Spinal cord (tissue), 10 donors: ENCODE results near the gene ERGIC3. TPM values are rescaled to one million over a fixed set of nuclear protein-coding genes. Genes with fewer than 3 reads are reported as not detected.

ENCODE experiments used
- DNase-seq, 6 donors: peaks; one replicate each; pipeline versions ENCODE4 v3.0.0 to v3.0.0-alpha.2; 2013 to 2015; ENCODE audit warnings: low spot score in 6 of 6, low read depth in 4 of 6
- H3K27ac ChIP-seq: one replicate; pipeline ENCODE4 v1.5.1; 2013; ENCODE audit warnings: low read depth, low read length, control low read depth
- H3K27me3 ChIP-seq: one replicate; pipeline ENCODE4 v1.6.1; 2013; ENCODE audit warnings: low read length; ENCODE audit not compliant: control insufficient read depth, insufficient read depth
- H3K36me3 ChIP-seq: one replicate; pipeline ENCODE4 v1.6.1; 2013; ENCODE audit warnings: low read length; ENCODE audit not compliant: control insufficient read depth, insufficient read depth
- H3K4me1 ChIP-seq: one replicate; pipeline ENCODE4 v1.6.1; 2013; ENCODE audit warnings: low read length; ENCODE audit not compliant: control insufficient read depth, insufficient read depth
- H3K4me3 ChIP-seq: one replicate; pipeline ENCODE4 v1.5.1; 2013; ENCODE audit warnings: low read depth, low read length, control low read depth
- H3K9me3 ChIP-seq: one replicate; pipeline ENCODE4 v1.6.1; 2013; ENCODE audit warnings: low read length; ENCODE audit not compliant: control insufficient read depth, insufficient read depth
- WGBS: methylation state at CpG from one replicate; pipeline ENCODE4 v1.1.5; 2013; ENCODE audit warnings: missing lambda C conversion rate; ENCODE audit not compliant: insufficient coverage; 5-methylcytosine and 5-hydroxymethylcytosine counted together
- polyA plus RNA-seq, 2 donors: library from polyadenylated mRNA; unstranded; fragments of 120-200 nt; gene quantifications; one replicate each; pipeline ENCODE4 v1.2.1, GENCODE V29; 2013; ENCODE audit not compliant: insufficient read length in 2 of 2
- total RNA-seq, 2 donors: library from RNA; depleted of rRNA in 1 of 2; stranded (reverse); fragments of 120-200 nt in 1 of 2; fragments of >200 nt in 1 of 2; gene quantifications; one replicate each; pipeline versions ENCODE4 v1.2.3 to v1.2.4, GENCODE V29; 2013 to 2014
- donor health status: healthy.

ERGIC3 gene
- total and polyA plus RNA-seq, 4 donors: 197 to 336 (median 276) TPM

- WGBS: 62% methylated on average over 16 of the region's 16 CpGs
- H3K9me3 ChIP-seq: no peaks in the 10 kb centered on the region
- peak in 1 of 6 donors; percentile 49 for DNase-seq
- H3K4me1 ChIP-seq: peaks cover 11% of the 10 kb centered on the region
- H3K27ac ChIP-seq: no peak overlapping the region
- no peak overlapping the region for H3K4me3 ChIP-seq
- H3K36me3 ChIP-seq: peaks cover 83% of the 10 kb centered on the region
- no peaks in the 10 kb centered on the region for H3K27me3 ChIP-seq
These were observed 37.9 kb upstream of the ERGIC3 start for GRCh38 chr20:35503841-35504561.

GRCh38 chr20:35504751-35505150, 37.1 kb upstream of the ERGIC3 start:
- H3K36me3 ChIP-seq: peaks cover 85% of the 10 kb centered on the region
- no peaks in the 10 kb centered on the region for H3K9me3 ChIP-seq
- H3K27ac ChIP-seq: no peak overlapping the region
- no peak overlapping the region for H3K4me3 ChIP-seq
- peaks cover 11% of the 10 kb centered on the region for H3K4me1 ChIP-seq
- WGBS: 95% methylated on average over 5 of the region's 5 CpGs
- DNase-seq: no peak
- no peaks in the 10 kb centered on the region for H3K27me3 ChIP-seq

- WGBS: 90% methylated on average over 2 of the region's 3 CpGs
- Histone ChIP-seq H3K27ac (no peak overlapping the region), H3K36me3 (peaks cover 87% of the 10 kb centered on the region), H3K27me3 (no peaks in the 10 kb centered on the region), H3K9me3 (no peaks in the 10 kb centered on the region), H3K4me3 (no peak overlapping the region), H3K4me1 (peaks cover 11% of the 10 kb centered on the region)
- DNase-seq: no peak
These were observed 35.7 kb upstream of the ERGIC3 start for GRCh38 chr20:35506179-35506578.

GRCh38 chr20:35506872-35507638, 34.8 kb upstream of the ERGIC3 start:
- no peaks in the 10 kb centered on the region for H3K27me3 ChIP-seq
- no peak overlapping the region for H3K27ac ChIP-seq
- no peaks in the 10 kb centered on the region for H3K9me3 ChIP-seq
- DNase-seq: no peak
- 97% methylated on average over 5 of the region's 6 CpGs for WGBS
- peaks cover 83% of the 10 kb centered on the region for H3K36me3 ChIP-seq
- peaks cover 11% of the 10 kb centered on the region for H3K4me1 ChIP-seq
- H3K4me3 ChIP-seq: no peak overlapping the region

- Histone ChIP-seq H3K27ac (no peak overlapping the region), H3K27me3 (no peaks in the 10 kb centered on the region), H3K36me3 (peaks cover 80% of the 10 kb centered on the region), H3K9me3 (no peaks in the 10 kb centered on the region), H3K4me3 (no peak overlapping the region), H3K4me1 (peaks cover 7% of the 10 kb centered on the region)
- WGBS: 92% methylated on average over 10 of the region's 10 CpGs
- DNase-seq: no peak
These were observed 33.2 kb upstream of the ERGIC3 start for GRCh38 chr20:35508493-35509218.

- Histone ChIP-seq H3K27ac (no peak overlapping the region), H3K4me1 (no peaks in the 10 kb centered on the region), H3K4me3 (no peak overlapping the region), H3K9me3 (no peaks in the 10 kb centered on the region), H3K27me3 (no peaks in the 10 kb centered on the region), H3K36me3 (peaks cover 73% of the 10 kb centered on the region)
- 87% methylated on average over 7 of the region's 12 CpGs for WGBS
- DNase-seq: no peak
These were observed 30.7 kb upstream of the ERGIC3 start for GRCh38 chr20:35510951-35511735.

- peak in 5 of 6 donors; percentile 28 to 86 (median 39) for DNase-seq
- Histone ChIP-seq H3K4me3 (no peak overlapping the region), H3K4me1 (peaks cover 3% of the 10 kb centered on the region), H3K27ac (no peak overlapping the region), H3K36me3 (peaks cover 72% of the 10 kb centered on the region), H3K9me3 (no peaks in the 10 kb centered on the region), H3K27me3 (no peaks in the 10 kb centered on the region)
- 100% methylated on average over 2 of the region's 2 CpGs for WGBS
These were observed 30.0 kb upstream of the ERGIC3 start for GRCh38 chr20:35511814-35512420.

- Histone ChIP-seq H3K4me3 (no peak overlapping the region), H3K9me3 (no peaks in the 10 kb centered on the region), H3K36me3 (peaks cover 52% of the 10 kb centered on the region), H3K27ac (no peak overlapping the region), H3K4me1 (peaks cover 5% of the 10 kb centered on the region), H3K27me3 (no peaks in the 10 kb centered on the region)
- 90% methylated on average over 11 of the region's 11 CpGs for WGBS
- no peak for DNase-seq
These were observed 27.4 kb upstream of the ERGIC3 start for GRCh38 chr20:35514371-35514932.
